OCI-LY7 (cell line): Measurements from ENCODE around the gene FBN2.

Experiments
- EZH2phosphoT487 ChIP-seq: fragments of 200-600 bp; sonication (generic); IDR thresholded peaks from 2 replicates; pipeline ENCODE4 v1.6.1; 2018; ENCODE audit warnings: low read depth, borderline replicate concordance, mild to moderate bottlenecking, mixed run types, antibody characterized with exemption, low read length, moderate library complexity, mixed read lengths
- TF ChIP-seq, protein P1 (sequence below): fragments of 200-600 bp; sonication (generic); conservative IDR thresholded peaks from 2 replicates; pipeline ENCODE4 v1.5.1; 2014; ENCODE audit warnings: mild to moderate bottlenecking, antibody characterized with exemption, low read length, moderate library complexity, mixed read lengths

DNA sequence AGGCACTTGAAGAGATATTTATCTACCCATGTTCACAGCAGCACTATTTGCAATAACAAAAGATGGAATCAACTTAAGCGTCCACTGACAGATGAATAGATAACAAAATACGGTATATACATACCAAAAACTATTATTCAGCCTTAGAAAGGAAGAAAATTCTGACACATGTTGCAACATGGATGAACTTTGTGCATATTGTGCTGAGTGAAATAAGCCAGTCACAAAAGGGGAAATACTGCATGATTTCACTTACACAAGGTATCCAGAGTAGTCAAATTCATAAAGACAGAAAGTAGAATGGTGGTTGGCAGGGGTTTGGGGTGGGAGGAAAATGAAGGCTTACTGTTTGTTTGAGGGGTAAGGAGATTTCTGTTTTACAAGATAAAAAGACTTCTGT is 66.0 kb downstream of the FBN2 start:
- TF ChIP-seq, protein P1, sequence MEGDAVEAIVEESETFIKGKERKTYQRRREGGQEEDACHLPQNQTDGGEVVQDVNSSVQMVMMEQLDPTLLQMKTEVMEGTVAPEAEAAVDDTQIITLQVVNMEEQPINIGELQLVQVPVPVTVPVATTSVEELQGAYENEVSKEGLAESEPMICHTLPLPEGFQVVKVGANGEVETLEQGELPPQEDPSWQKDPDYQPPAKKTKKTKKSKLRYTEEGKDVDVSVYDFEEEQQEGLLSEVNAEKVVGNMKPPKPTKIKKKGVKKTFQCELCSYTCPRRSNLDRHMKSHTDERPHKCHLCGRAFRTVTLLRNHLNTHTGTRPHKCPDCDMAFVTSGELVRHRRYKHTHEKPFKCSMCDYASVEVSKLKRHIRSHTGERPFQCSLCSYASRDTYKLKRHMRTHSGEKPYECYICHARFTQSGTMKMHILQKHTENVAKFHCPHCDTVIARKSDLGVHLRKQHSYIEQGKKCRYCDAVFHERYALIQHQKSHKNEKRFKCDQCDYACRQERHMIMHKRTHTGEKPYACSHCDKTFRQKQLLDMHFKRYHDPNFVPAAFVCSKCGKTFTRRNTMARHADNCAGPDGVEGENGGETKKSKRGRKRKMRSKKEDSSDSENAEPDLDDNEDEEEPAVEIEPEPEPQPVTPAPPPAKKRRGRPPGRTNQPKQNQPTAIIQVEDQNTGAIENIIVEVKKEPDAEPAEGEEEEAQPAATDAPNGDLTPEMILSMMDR: no peak
- no peak for TF ChIP-seq EZH2phosphoT487
